ENCODE measurements around the gene EMCN.

DNA sequence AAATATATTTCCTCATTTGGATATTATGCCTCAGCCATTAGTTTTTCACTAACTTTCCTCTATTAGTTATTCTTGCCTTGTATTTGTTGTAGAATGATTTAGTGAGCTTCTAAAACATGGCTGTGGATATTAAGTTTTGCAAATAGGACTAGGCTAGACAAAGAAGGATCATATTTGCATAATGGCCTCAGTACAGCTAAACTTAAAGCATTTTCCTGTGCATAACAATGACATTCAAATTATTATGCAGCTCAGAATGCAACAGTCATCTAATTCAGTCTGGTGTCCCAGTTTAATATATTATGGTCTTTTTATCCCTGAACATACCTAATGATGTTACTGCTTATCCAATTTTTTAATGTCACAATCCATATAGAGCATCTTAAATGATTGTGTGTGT is 172.2 kb downstream of the EMCN start:
- TF ChIP-seq POLR2AphosphoS5 (IDR thresholded peaks at IDR 0.05; ENCODE audit: low read depth), result no peak
- TF ChIP-seq, protein P1, sequence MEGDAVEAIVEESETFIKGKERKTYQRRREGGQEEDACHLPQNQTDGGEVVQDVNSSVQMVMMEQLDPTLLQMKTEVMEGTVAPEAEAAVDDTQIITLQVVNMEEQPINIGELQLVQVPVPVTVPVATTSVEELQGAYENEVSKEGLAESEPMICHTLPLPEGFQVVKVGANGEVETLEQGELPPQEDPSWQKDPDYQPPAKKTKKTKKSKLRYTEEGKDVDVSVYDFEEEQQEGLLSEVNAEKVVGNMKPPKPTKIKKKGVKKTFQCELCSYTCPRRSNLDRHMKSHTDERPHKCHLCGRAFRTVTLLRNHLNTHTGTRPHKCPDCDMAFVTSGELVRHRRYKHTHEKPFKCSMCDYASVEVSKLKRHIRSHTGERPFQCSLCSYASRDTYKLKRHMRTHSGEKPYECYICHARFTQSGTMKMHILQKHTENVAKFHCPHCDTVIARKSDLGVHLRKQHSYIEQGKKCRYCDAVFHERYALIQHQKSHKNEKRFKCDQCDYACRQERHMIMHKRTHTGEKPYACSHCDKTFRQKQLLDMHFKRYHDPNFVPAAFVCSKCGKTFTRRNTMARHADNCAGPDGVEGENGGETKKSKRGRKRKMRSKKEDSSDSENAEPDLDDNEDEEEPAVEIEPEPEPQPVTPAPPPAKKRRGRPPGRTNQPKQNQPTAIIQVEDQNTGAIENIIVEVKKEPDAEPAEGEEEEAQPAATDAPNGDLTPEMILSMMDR (IDR thresholded peaks at IDR 0.05; ENCODE audit: insufficient read depth, low read length), result no peak
- TF ChIP-seq, protein P2, sequence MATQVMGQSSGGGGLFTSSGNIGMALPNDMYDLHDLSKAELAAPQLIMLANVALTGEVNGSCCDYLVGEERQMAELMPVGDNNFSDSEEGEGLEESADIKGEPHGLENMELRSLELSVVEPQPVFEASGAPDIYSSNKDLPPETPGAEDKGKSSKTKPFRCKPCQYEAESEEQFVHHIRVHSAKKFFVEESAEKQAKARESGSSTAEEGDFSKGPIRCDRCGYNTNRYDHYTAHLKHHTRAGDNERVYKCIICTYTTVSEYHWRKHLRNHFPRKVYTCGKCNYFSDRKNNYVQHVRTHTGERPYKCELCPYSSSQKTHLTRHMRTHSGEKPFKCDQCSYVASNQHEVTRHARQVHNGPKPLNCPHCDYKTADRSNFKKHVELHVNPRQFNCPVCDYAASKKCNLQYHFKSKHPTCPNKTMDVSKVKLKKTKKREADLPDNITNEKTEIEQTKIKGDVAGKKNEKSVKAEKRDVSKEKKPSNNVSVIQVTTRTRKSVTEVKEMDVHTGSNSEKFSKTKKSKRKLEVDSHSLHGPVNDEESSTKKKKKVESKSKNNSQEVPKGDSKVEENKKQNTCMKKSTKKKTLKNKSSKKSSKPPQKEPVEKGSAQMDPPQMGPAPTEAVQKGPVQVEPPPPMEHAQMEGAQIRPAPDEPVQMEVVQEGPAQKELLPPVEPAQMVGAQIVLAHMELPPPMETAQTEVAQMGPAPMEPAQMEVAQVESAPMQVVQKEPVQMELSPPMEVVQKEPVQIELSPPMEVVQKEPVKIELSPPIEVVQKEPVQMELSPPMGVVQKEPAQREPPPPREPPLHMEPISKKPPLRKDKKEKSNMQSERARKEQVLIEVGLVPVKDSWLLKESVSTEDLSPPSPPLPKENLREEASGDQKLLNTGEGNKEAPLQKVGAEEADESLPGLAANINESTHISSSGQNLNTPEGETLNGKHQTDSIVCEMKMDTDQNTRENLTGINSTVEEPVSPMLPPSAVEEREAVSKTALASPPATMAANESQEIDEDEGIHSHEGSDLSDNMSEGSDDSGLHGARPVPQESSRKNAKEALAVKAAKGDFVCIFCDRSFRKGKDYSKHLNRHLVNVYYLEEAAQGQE (IDR thresholded peaks at IDR 0.05; ENCODE audit: insufficient replicate concordance, low read depth), result no peak

Data from HL-60 (cell line).